GM12878 (cell line): ENCODE results near the gene LSM12. TPM values are rescaled to one million over a fixed set of nuclear protein-coding genes. Genes with fewer than 3 reads are reported as not detected.

Experiments used
- FOXK2 ChIP-seq: fragments of 450-650 bp; IDR thresholded peaks from 2 replicates; pipeline ENCODE4 v1.6.1; 2017; ENCODE audit warnings: mild to moderate bottlenecking, moderate library complexity
- MYB ChIP-seq: fragments of 150-350 bp; IDR thresholded peaks from 2 replicates; pipeline ENCODE4 v1.6.1; 2014; ENCODE audit warnings: mild to moderate bottlenecking, low read depth, low read length, borderline replicate concordance
- NFIC ChIP-seq: IDR thresholded peaks from 2 replicates; pipeline ENCODE4 v1.6.1; 2012; ENCODE audit warnings: low read depth, mild to moderate bottlenecking, inconsistent platforms, low read length, moderate library complexity
- NFXL1 ChIP-seq: fragments of 450-650 bp; IDR thresholded peaks from 2 replicates; pipeline ENCODE4 v1.6.1; 2017; ENCODE audit warnings: antibody characterized with exemption, mild to moderate bottlenecking, borderline replicate concordance
- NR2F1 ChIP-seq: fragments of 450-650 bp; conservative IDR thresholded peaks from 2 replicates; pipeline ENCODE4 v1.6.1; 2017; ENCODE audit warnings: mild to moderate bottlenecking
- SIN3A ChIP-seq: IDR thresholded peaks from 2 replicates; pipeline ENCODE4 v1.6.1; 2012; ENCODE audit warnings: low read depth, low read length, improper control_type of control experiment
- SMC3 ChIP-seq: IDR thresholded peaks from 2 replicates; pipeline ENCODE4 v1.6.1; 2011; ENCODE audit warnings: low read length, improper control_type of control experiment, borderline replicate concordance
- SREBF2 ChIP-seq: IDR thresholded peaks from 2 replicates; pipeline ENCODE4 v1.6.1; 2012; ENCODE audit warnings: mild to moderate bottlenecking, low read length
- TAF1 ChIP-seq: IDR thresholded peaks from 2 replicates; pipeline ENCODE4 v1.6.1; 2011; ENCODE audit warnings: mild to moderate bottlenecking, low read depth, low read length, borderline replicate concordance
- TARDBP ChIP-seq: IDR thresholded peaks from 2 replicates; pipeline ENCODE4 v1.6.1; 2016; ENCODE audit warnings: borderline replicate concordance
- TCF7 ChIP-seq: IDR thresholded peaks from 2 replicates; pipeline ENCODE4 v1.6.1; 2014; ENCODE audit warnings: antibody characterized with exemption, borderline replicate concordance
- YY1 ChIP-seq: IDR thresholded peaks from 2 replicates; pipeline ENCODE4 v1.6.1; 2011; ENCODE audit warnings: low read depth, mild to moderate bottlenecking, low read length
- ZNF274 ChIP-seq: IDR thresholded peaks from one replicate; pipeline ENCODE4 v1.8.0; 2011; ENCODE audit not compliant: insufficient read length, insufficient read depth
- polyA plus RNA-seq, 11 experiments: library from polyadenylated mRNA; depleted of rRNA in 4 of 11; unstranded in 6 of 11; stranded (reverse) in 5 of 11; fragments of >200 nt; fragmentation: Nextera tagmentation in 4 of 11; fragmentation: Illumina TruSeq in 1 of 11; extraction: Ambion mirVana in 4 of 11; extraction: Trizol in 1 of 11; gene quantifications; 1 replicate in 1 of 11; 2 replicates in 10 of 11; pipeline versions ENCODE4 v1.2.1 to v1.2.3, GENCODE V29; 2011 to 2016; ENCODE audit warnings: inconsistent platforms in 2 of 11, missing spikeins in 2 of 11, low read depth in 1 of 11
- total RNA-seq, 4 experiments: library from RNA; depleted of rRNA in 3 of 4; stranded (reverse); fragments of >200 nt in 3 of 4; fragmentation: Illumina TruSeq in 1 of 4; extraction: Trizol in 1 of 4; gene quantifications; 2 replicates each; pipeline versions ENCODE4 v1.2.1 to v1.2.3, GENCODE V29; 2013 to 2021
- TF ChIP-seq, protein P1 (sequence below): IDR thresholded peaks from 2 replicates; pipeline ENCODE4 v1.6.1; 2011; ENCODE audit warnings: low read depth, mild to moderate bottlenecking, low read length, moderate library complexity, borderline replicate concordance; ENCODE audit errors: extremely low read depth
- TF ChIP-seq, protein P2 (sequence below): fragments of 450-650 bp; conservative IDR thresholded peaks from 2 replicates; pipeline ENCODE4 v1.6.1; 2017; ENCODE audit warnings: mild to moderate bottlenecking, moderate library complexity
- TF ChIP-seq, protein P3 (sequence below): fragments of 450-650 bp; IDR thresholded peaks from 2 replicates; pipeline ENCODE4 v1.6.1; 2017; ENCODE audit warnings: antibody characterized with exemption, mild to moderate bottlenecking, moderate library complexity

The LSM12 gene
- total and polyA plus RNA-seq, 10 of the 15 experiments (the other 5 are each of a cell fraction or from before 2014, with no cell fraction given), result 51.1 to 206 (median 70.8) TPM

DNA sequence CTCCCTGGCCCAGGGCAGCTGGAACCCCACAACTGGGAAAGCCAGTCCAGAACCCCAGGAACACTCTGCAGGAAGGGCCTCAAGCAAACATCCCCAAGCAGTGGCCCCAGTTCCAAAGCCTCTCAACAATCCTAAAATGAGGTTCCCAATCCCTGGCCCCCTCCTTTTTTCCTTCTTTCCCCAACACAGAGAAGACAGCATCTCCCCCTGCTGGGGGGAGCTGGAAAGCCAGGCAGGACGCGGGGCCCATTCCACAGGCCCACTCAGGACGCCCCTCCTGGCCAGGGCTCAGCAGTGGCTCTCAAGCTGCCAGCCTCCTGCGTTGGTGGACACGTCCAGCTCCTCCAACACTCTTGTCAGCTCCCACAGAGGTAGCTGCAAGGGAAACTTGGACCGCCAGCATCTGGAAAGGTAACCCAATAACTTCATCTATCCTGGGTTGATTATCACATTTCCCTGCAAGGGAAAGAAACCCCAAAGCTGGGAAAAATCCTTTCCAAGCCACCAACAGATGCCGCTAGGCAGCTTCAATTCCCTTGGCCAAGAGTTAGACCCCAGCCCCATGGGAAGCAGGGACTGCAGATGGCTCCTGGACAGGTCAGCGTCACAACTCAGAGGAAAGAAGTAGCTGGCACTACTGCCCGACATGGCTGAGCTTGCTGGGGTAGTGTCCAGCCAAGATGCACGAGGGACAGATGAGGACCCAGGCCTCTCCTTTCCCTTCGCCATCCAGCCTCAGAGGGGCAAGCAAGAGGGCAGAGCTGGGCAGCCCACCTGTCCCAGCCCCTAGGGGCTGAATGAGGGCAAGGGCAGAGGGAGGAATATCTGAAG, 49.3 kb upstream of the LSM12 start (continued):
- TF ChIP-seq TAF1 (no peak), YY1 (peak; percentile 17; the same call in 1 of the 2 replicates), TCF7 (no peak), NR2F1 (no peak), MYB (no peak), SREBF2 (no peak), NFXL1 (no peak), SMC3 (peak; percentile 49), ZNF274 (no peak), TARDBP (no peak), SIN3A (no peak), FOXK2 (no peak), NFIC (no peak)
- TF ChIP-seq, protein P1, sequence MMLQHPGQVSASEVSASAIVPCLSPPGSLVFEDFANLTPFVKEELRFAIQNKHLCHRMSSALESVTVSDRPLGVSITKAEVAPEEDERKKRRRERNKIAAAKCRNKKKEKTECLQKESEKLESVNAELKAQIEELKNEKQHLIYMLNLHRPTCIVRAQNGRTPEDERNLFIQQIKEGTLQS, result no peak
- TF ChIP-seq, protein P2, sequence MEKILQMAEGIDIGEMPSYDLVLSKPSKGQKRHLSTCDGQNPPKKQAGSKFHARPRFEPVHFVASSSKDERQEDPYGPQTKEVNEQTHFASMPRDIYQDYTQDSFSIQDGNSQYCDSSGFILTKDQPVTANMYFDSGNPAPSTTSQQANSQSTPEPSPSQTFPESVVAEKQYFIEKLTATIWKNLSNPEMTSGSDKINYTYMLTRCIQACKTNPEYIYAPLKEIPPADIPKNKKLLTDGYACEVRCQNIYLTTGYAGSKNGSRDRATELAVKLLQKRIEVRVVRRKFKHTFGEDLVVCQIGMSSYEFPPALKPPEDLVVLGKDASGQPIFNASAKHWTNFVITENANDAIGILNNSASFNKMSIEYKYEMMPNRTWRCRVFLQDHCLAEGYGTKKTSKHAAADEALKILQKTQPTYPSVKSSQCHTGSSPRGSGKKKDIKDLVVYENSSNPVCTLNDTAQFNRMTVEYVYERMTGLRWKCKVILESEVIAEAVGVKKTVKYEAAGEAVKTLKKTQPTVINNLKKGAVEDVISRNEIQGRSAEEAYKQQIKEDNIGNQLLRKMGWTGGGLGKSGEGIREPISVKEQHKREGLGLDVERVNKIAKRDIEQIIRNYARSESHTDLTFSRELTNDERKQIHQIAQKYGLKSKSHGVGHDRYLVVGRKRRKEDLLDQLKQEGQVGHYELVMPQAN, result no peak
- TF ChIP-seq, protein P3, sequence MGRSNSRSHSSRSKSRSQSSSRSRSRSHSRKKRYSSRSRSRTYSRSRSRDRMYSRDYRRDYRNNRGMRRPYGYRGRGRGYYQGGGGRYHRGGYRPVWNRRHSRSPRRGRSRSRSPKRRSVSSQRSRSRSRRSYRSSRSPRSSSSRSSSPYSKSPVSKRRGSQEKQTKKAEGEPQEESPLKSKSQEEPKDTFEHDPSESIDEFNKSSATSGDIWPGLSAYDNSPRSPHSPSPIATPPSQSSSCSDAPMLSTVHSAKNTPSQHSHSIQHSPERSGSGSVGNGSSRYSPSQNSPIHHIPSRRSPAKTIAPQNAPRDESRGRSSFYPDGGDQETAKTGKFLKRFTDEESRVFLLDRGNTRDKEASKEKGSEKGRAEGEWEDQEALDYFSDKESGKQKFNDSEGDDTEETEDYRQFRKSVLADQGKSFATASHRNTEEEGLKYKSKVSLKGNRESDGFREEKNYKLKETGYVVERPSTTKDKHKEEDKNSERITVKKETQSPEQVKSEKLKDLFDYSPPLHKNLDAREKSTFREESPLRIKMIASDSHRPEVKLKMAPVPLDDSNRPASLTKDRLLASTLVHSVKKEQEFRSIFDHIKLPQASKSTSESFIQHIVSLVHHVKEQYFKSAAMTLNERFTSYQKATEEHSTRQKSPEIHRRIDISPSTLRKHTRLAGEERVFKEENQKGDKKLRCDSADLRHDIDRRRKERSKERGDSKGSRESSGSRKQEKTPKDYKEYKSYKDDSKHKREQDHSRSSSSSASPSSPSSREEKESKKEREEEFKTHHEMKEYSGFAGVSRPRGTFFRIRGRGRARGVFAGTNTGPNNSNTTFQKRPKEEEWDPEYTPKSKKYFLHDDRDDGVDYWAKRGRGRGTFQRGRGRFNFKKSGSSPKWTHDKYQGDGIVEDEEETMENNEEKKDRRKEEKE, result no peak
